ENCODE data around the gene GFRA4.

The GFRA4 gene

GRCh38 chr20:3663031-3663701 lies at the start of gene GFRA4:
Gene GFRA4 (minus strand): TSS chr20:3663399. CDS start chr20:3663399, 0 bp downstream.
- DNase-seq: no peak

- DNase-seq: peak; percentile 98 to 99
Observed at GRCh38 chr20:3712279-3712873, 49.2 kb upstream of the GFRA4 start, which contains the start of gene SIGLEC1. Gene SIGLEC1 (minus strand): TSS chr20:3712600. CDS start chr20:3707128, 5,472 bp downstream.

- DNase-seq: peak; percentile 88 to 90
Observed at GRCh38 chr20:3711484-3711941, 48.3 kb upstream of the GFRA4 start.

- DNase-seq: peak; percentile 24 to 84
Observed at GRCh38 chr20:3710703-3711483, 47.7 kb upstream of the GFRA4 start.

GRCh38 chr20:3710011-3710466 lies 46.8 kb upstream of the GFRA4 start:
- no peak for DNase-seq

GRCh38 chr20:3707508-3707899 lies 44.3 kb upstream of the GFRA4 start:
- DNase-seq: no peak

- DNase-seq: no peak
Observed at GRCh38 chr20:3706774-3707507, 43.7 kb upstream of the GFRA4 start.

- DNase-seq: no peak
Observed at GRCh38 chr20:3705970-3706739, 43.0 kb upstream of the GFRA4 start.

- DNase-seq: no peak
Observed at GRCh38 chr20:3705491-3705969, 42.3 kb upstream of the GFRA4 start.

- DNase-seq: no peak
Observed at GRCh38 chr20:3704087-3704486, 40.9 kb upstream of the GFRA4 start.

- DNase-seq: no peak
Observed at GRCh38 chr20:3702611-3703391, 39.6 kb upstream of the GFRA4 start.

GRCh38 chr20:3701061-3701998 lies 38.1 kb upstream of the GFRA4 start:
- DNase-seq: no peak

- no peak for DNase-seq
Observed at GRCh38 chr20:3699037-3699436, 35.8 kb upstream of the GFRA4 start.

- DNase-seq: no peak
Observed at GRCh38 chr20:3698591-3699001, 35.4 kb upstream of the GFRA4 start.

- no peak for DNase-seq
Observed at GRCh38 chr20:3697588-3698305, 34.5 kb upstream of the GFRA4 start.

- DNase-seq: no peak
Observed at GRCh38 chr20:3696745-3697587, 33.8 kb upstream of the GFRA4 start.

GRCh38 chr20:3696200-3696599 lies 33.0 kb upstream of the GFRA4 start:
- DNase-seq: peak in 1 of 2 donors; percentile 59

- no peak for DNase-seq
Observed at GRCh38 chr20:3694864-3695263, 31.7 kb upstream of the GFRA4 start.

Data from inflammatory macrophage treated with lipopolysaccharide for 1 hour (primary cell).